Measurements from ENCODE around the gene GAB3. TPM values are rescaled to one million over a fixed set of nuclear protein-coding genes. Genes with fewer than 3 reads are reported as not detected.
A peak's percentile ranks its signal among the peaks of the same experiment; 100 is the strongest.

GAB3 gene
- total RNA-seq, 1 experiment from 2014 or later = not detected

DNA sequence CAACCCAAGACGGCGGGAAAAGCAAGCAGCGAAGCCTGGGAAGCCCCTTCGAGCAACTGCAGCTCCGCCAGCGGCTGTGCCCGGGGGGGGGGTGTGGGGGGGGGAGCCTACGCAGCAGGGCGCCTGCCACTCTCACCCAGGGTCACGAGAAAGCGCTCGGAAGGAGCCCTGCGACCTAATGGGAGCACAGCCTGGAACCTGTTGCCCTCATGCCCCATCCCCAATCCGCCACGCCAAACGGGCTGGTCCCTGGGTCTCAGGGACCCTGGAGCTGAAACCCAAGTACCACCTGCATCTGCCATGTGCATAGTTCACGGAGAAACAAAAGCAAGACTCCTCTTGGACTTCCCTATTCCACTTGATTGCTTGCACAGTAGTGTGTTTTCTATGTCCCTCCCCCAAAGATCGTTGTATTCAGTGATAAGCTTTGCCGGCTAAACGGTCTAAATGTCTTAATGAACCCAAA, 359 bp upstream of the GAB3 start:
- peak overlapping the region; percentile 59 for H3K4me3 Mint-ChIP-seq (ENCODE audit: unreplicated experiment)
- no peaks in the 10 kb centered on the region for H3K36me3 ChIP-seq (ENCODE audit: control insufficient read depth, insufficient read depth, low read length)
- peaks cover 17% of the 10 kb centered on the region for H3K27me3 Mint-ChIP-seq (ENCODE audit: insufficient read depth, unreplicated experiment)
- intact Hi-C loops (cut with micrococcal nuclease; ENCODE audit: unreplicated experiment) = no loop called here
- ChIA-PET CTCF (interaction anchor here (1.6 kb wide), 1 partner anchor 11 kb away, joined by 4 read pairs; the partner anchor contains the start of gene DKC1), POLR2A (no interaction called here)
- no peaks in the 10 kb centered on the region for H3K9me3 ChIP-seq
- H3K4me1 Mint-ChIP-seq (ENCODE audit: low read depth, unreplicated experiment) = no peaks in the 10 kb centered on the region
- H3K27ac Mint-ChIP-seq (ENCODE audit: unreplicated experiment) = no peak overlapping the region
- no peaks in the 10 kb centered on the region for H3K4me1 ChIP-seq
- H3K9me3 Mint-ChIP-seq (ENCODE audit: unreplicated experiment) = no peaks in the 10 kb centered on the region
- no peak for TF ChIP-seq CTCF (IDR thresholded peaks at IDR 0.05; ENCODE audit: insufficient read depth in 1 of 2, low read depth in 1 of 2, low read length in 1 of 2, severe bottlenecking in 1 of 2, unreplicated experiment in 1 of 2)
- BruUV-seq (replicated peaks) = no TSS peak
- H3K36me3 Mint-ChIP-seq (ENCODE audit: insufficient read depth, unreplicated experiment) = no peaks in the 10 kb centered on the region
- DNase-seq = no peak
- 0 out of 2 replicates have a peak, but pooled peaks cover 2% of the 10 kb centered on the region for H3K27me3 ChIP-seq (replicated peaks; ENCODE audit: control insufficient read depth, insufficient read depth, low read length)
- no peak overlapping the region; the same call in 1 of the 2 replicates for H3K4me3 ChIP-seq (ENCODE audit: low read depth, low read length)

DNA sequence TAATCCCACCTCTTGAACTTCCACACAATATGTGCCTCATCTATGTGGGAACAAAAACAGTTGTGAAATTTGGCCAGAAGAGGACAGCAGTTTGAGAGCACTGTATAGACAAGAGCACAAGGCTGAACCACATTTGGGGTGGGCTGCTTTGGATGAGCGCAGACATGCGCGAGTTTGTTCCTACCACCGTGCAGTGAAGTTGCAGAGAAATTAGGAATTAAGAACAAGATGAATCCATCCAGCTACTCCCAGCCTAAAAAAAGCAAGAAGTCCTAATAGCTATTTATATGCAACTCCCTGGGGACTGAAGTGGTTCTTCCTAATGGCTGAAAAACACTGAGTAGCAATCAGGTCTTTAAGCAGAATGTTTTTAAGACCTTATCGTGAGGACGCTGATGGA, 1.0 kb downstream of the GAB3 start:
- BruUV-seq (replicated peaks) = no TSS peak
- Histone ChIP-seq H3K4me3 (ENCODE audit: low read depth, low read length) (no peak overlapping the region), H3K27me3 (replicated peaks; ENCODE audit: control insufficient read depth, insufficient read depth, low read length) (0 out of 2 replicates have a peak, but pooled peaks cover 2% of the 10 kb centered on the region), H3K36me3 (ENCODE audit: control insufficient read depth, insufficient read depth, low read length) (no peaks in the 10 kb centered on the region), H3K9me3 (no peaks in the 10 kb centered on the region), H3K4me1 (no peaks in the 10 kb centered on the region)
- DNase-seq = no peak
- TF ChIP-seq CTCF (IDR thresholded peaks at IDR 0.05; ENCODE audit: insufficient read depth in 1 of 2, low read depth in 1 of 2, low read length in 1 of 2, severe bottlenecking in 1 of 2, unreplicated experiment in 1 of 2) = no peak
- no peak overlapping the region for H3K4me3 Mint-ChIP-seq (ENCODE audit: unreplicated experiment)
- H3K4me1 Mint-ChIP-seq (ENCODE audit: low read depth, unreplicated experiment) = no peaks in the 10 kb centered on the region
- no peaks in the 10 kb centered on the region for H3K36me3 Mint-ChIP-seq (ENCODE audit: insufficient read depth, unreplicated experiment)
- intact Hi-C loops (cut with micrococcal nuclease; ENCODE audit: unreplicated experiment) = loop anchor here (2.0 kb wide), 1 partner anchor 91 kb away; no protein-coding TSS in a partner anchor
- ChIA-PET CTCF (interaction anchor here (1.2 to 1.6 kb wide), 2 partner anchors 12 to 13 kb away, joined by 3 to 4 read pairs; partner anchors contain the start of gene DKC1), POLR2A (interaction anchor here (0.6 kb wide), 1 partner anchor 50 kb away, joined by 7 read pairs; no protein-coding TSS in a partner anchor)
- peaks cover 17% of the 10 kb centered on the region for H3K27me3 Mint-ChIP-seq (ENCODE audit: insufficient read depth, unreplicated experiment)
- H3K9me3 Mint-ChIP-seq (ENCODE audit: unreplicated experiment) = no peaks in the 10 kb centered on the region
- H3K27ac Mint-ChIP-seq (ENCODE audit: unreplicated experiment) = no peak overlapping the region

GRCh38 chrX:154748712-154749339, 2.1 kb downstream of the GAB3 start:
- H3K9me3 Mint-ChIP-seq (ENCODE audit: unreplicated experiment) = no peaks in the 10 kb centered on the region
- Histone ChIP-seq H3K36me3 (ENCODE audit: control insufficient read depth, insufficient read depth, low read length) (no peaks in the 10 kb centered on the region), H3K27me3 (replicated peaks; ENCODE audit: control insufficient read depth, insufficient read depth, low read length) (0 out of 2 replicates have a peak, but pooled peaks cover 2% of the 10 kb centered on the region), H3K9me3 (no peaks in the 10 kb centered on the region), H3K4me3 (ENCODE audit: low read depth, low read length) (no peak overlapping the region), H3K4me1 (no peaks in the 10 kb centered on the region)
- no TSS peak for BruUV-seq (replicated peaks)
- no peaks in the 10 kb centered on the region for H3K4me1 Mint-ChIP-seq (ENCODE audit: low read depth, unreplicated experiment)
- peaks cover 17% of the 10 kb centered on the region for H3K27me3 Mint-ChIP-seq (ENCODE audit: insufficient read depth, unreplicated experiment)
- no peak overlapping the region for H3K4me3 Mint-ChIP-seq (ENCODE audit: unreplicated experiment)
- peak; percentile 45 to 56 for TF ChIP-seq CTCF (IDR thresholded peaks at IDR 0.05; ENCODE audit: insufficient read depth in 1 of 2, low read depth in 1 of 2, low read length in 1 of 2, severe bottlenecking in 1 of 2, unreplicated experiment in 1 of 2)
- ChIA-PET POLR2A (interaction anchor here (1.3 kb wide), 1 partner anchor 14 kb away, joined by 4 read pairs; the partner anchor contains the start of gene DKC1), CTCF (interaction anchor here (0.6 to 1.2 kb wide), 3 partner anchors 11 to 16 kb away, joined by 3 to 6 read pairs (median 3); partner anchors contain the start of gene DKC1)
- no peaks in the 10 kb centered on the region for H3K36me3 Mint-ChIP-seq (ENCODE audit: insufficient read depth, unreplicated experiment)
- intact Hi-C loops (cut with micrococcal nuclease; ENCODE audit: unreplicated experiment) = loop anchor here (2.0 kb wide), 1 partner anchor 92 kb away; no protein-coding TSS in a partner anchor
- DNase-seq = peak in 1 of 2 experiments; percentile 57
- H3K27ac Mint-ChIP-seq (ENCODE audit: unreplicated experiment) = no peak overlapping the region

Data from Caco-2 (cell line).